Measurements from ENCODE around the gene ZNF281. TPM values are rescaled to one million over a fixed set of nuclear protein-coding genes. Genes with fewer than 3 reads are reported as not detected.

Gene ZNF281
- total RNA-seq, 1 donor from 2014 or later, result 35.1 TPM

GRCh38 chr1:200355801-200356200, 54.0 kb downstream of the ZNF281 start:
- DNase-seq (ENCODE audit: low spot score), result no peak
- Mint-ChIP-seq H3K9me3 (ENCODE audit: unreplicated experiment) (no peaks in the 10 kb centered on the region), H3K27me3 (ENCODE audit: unreplicated experiment) (peaks cover 2% of the 10 kb centered on the region), H3K27ac (ENCODE audit: unreplicated experiment) (no peak overlapping the region), H3K36me3 (ENCODE audit: low read depth, unreplicated experiment) (no peaks in the 10 kb centered on the region), H3K4me3 (ENCODE audit: unreplicated experiment) (no peak overlapping the region), H3K4me1 (ENCODE audit: unreplicated experiment) (peaks cover 16% of the 10 kb centered on the region)
- TF ChIP-seq, protein P1, sequence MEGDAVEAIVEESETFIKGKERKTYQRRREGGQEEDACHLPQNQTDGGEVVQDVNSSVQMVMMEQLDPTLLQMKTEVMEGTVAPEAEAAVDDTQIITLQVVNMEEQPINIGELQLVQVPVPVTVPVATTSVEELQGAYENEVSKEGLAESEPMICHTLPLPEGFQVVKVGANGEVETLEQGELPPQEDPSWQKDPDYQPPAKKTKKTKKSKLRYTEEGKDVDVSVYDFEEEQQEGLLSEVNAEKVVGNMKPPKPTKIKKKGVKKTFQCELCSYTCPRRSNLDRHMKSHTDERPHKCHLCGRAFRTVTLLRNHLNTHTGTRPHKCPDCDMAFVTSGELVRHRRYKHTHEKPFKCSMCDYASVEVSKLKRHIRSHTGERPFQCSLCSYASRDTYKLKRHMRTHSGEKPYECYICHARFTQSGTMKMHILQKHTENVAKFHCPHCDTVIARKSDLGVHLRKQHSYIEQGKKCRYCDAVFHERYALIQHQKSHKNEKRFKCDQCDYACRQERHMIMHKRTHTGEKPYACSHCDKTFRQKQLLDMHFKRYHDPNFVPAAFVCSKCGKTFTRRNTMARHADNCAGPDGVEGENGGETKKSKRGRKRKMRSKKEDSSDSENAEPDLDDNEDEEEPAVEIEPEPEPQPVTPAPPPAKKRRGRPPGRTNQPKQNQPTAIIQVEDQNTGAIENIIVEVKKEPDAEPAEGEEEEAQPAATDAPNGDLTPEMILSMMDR (IDR thresholded peaks at IDR 0.05; ENCODE audit: unreplicated experiment), result no peak

Other genes with a start within 250 kb of the ZNF281 start
- gene KIF14, start 210.7 kb upstream of the ZNF281 start, total RNA-seq (ENCODE audit: unreplicated experiment), result 3.8 TPM

All from endothelial cell (in vitro differentiated cells).